NT2/D1 (cell line): Measurements from ENCODE around the gene GNG7.

Experiments
- SUZ12 ChIP-seq: IDR thresholded peaks from 2 replicates; pipeline ENCODE4 v1.6.1; 2011; ENCODE audit not compliant: insufficient read length, insufficient read depth; ENCODE audit errors: extremely low read depth
- YY1 ChIP-seq: IDR thresholded peaks from 2 replicates; pipeline ENCODE4 v1.6.1; 2011; ENCODE audit not compliant: insufficient read length, insufficient read depth
- ZNF274 ChIP-seq: IDR thresholded peaks from 2 replicates; pipeline ENCODE4 v1.6.1; 2011; ENCODE audit warnings: mild to moderate bottlenecking, low read depth, low read length

DNA sequence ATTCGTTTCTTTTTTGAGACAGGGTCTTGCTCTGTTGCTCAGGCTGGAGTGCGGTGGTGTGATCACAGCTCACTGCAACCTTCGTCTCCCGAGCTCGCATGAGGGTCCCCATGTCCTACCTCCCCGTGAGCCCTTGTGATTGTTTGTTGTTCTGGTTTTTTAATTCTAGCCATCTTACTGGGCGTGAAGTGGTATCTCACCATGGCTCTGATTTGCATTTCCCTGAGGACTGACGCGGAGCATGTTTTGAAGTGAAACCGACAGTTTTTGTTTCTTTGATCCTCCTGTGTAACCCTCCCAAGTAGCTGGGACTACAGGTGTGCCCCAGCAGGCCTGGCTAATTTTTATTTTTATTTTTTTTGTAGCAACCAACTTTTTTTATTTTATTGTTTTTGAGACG, 21.7 kb downstream of the GNG7 start:
- TF ChIP-seq YY1 = no peak
- TF ChIP-seq ZNF274 = no peak
- TF ChIP-seq SUZ12 = no peak
